Mucosa of gallbladder (tissue), 1 donor: ENCODE data around the gene LIX1L. TPM values are rescaled to one million over a fixed set of nuclear protein-coding genes. Genes with fewer than 3 reads are reported as not detected.

Experiments used
- DNase-seq: peaks from one replicate; pipeline ENCODE4 v3.0.0-alpha.2; 2020; ENCODE audit warnings: low spot score
- total RNA-seq: library from RNA; stranded (reverse); gene quantifications from one replicate; pipeline ENCODE4 v1.2.1, GENCODE V29; 2021
- donor health status: DM: no; HTN: no; CAD: no.

LIX1L gene
- total RNA-seq, 1 donor from 2014 or later = 42.9 TPM

GRCh38 chr1:145985502-145986439 lies 28.0 kb upstream of the LIX1L start:
- no peak for DNase-seq

- no peak for DNase-seq
These were observed 27.3 kb upstream of the LIX1L start for GRCh38 chr1:145985129-145985501.

GRCh38 chr1:145983960-145984830 lies 26.4 kb upstream of the LIX1L start:
- DNase-seq = no peak

DNA sequence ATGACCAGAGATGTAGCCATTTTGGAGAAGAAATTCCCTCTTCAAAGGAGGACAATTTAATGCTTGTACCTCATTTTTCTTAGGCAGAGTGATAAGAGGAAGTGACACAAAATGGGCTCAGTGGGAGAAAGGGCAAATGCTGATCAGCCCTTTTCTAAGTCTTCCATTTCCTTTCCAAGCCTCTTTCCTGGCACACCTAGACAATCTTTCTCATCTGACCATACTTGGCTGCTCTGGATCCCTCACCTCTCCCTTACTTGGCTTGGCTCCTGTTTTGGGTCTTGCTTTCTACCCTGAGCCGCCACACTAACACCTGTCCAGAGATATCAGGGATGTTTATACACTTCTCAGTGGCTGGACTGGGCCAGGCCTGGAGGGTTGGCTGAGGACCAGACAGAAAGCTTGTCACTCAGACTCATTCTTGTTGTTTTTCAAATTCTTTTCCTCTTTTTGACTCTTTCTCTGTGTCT lies 25.4 kb upstream of the LIX1L start:
- DNase-seq = no peak

- DNase-seq = no peak
These were observed 24.4 kb upstream of the LIX1L start for GRCh38 chr1:145982010-145982723.

DNA sequence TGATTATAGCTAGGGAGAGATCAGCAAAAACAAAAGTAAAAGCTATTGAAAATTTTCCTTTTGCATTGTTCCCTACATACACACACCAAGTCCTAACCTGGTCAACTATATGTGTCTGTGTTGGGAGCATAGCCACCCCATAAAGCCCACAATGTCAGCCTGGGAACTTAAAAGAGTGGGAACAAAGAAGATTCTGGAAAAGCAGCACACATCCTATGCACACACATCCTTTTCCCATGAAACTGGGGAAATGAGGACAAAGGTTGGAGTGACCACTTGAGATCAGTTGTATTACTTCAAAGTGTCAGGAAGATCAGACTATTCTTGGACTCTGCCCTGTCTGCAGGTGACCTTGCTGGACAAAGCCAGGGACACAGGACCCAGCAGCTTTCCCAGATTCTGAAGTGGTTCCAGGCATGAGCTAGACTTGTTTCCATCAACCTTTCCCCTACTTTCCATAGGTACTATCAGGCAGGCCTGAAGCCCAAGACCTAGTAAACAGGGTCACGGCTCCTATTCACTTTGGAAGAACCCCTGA lies 22.7 kb upstream of the LIX1L start:
- DNase-seq = no peak

- no peak for DNase-seq
These were observed 22.1 kb upstream of the LIX1L start for GRCh38 chr1:145979746-145980456.

- peak; percentile 98 for DNase-seq
These were observed 21.3 kb upstream of the LIX1L start for GRCh38 chr1:145978854-145979745.

- no peak for DNase-seq
These were observed 20.6 kb upstream of the LIX1L start for GRCh38 chr1:145978471-145978853.

- DNase-seq = peak; percentile 87
These were observed 20.0 kb upstream of the LIX1L start for GRCh38 chr1:145977486-145978470.

DNA sequence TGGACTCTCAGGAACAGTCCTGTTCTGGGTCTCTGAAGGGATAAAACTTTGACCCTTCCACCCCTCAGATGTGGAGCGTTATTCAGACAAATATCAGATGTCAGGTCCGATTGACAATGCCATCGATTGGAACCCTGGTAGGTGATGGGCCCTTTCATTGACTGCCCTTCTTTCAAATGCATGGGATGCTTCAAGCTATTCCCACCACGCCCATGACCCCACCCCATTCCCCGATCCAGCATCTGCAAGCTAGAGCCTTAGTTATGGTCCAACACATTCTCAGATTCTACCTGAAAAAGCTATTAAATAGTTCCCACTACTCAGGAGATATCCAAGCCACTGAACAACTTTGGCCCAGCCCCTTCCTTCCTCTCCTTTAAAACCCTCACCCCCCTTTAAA lies 19.2 kb upstream of the LIX1L start:
- no peak for DNase-seq

DNA sequence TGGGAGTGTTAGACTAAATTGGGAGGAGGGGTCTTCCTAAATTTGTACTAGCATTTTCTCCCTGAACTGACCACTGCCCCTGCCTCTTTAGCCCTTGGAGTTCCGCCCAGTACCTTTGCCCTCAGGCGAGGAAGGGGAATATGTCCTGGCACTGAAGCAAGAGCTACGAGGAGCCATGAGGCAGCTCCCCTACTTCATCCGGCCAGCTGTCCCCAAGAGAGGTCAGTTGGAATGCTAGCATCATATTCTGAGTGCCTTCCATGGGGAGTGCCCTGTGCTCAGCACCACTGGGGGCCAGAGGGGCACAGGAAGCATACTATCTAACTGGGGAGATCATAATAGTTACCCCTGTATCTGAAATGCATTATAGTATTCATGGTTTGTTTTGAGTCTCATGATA lies 17.4 kb upstream of the LIX1L start:
- DNase-seq = no peak

- no peak for DNase-seq
These were observed 16.9 kb upstream of the LIX1L start for GRCh38 chr1:145974721-145975120.

GRCh38 chr1:145972580-145972979 lies 14.8 kb upstream of the LIX1L start:
- DNase-seq = no peak

DNA sequence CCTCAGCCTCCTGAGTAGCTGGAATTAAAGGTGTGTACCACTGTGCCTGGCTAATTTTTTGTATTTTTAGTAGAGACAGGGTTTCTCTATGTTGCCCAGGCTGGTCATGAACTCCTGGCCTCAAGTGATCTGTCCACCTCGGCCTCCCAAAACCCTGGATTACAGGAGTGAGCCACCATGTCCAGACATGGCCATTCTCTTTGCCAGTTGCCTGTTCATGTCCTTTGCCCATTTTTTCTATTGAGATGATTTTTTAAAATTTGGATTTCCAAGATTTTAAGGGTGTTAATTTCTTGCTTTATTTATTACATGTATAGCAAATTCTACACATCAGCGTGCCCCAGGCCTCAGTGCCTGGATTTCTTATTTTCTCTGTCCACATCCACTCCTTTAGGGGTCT lies 9.5 kb upstream of the LIX1L start:
- DNase-seq = no peak

DNA sequence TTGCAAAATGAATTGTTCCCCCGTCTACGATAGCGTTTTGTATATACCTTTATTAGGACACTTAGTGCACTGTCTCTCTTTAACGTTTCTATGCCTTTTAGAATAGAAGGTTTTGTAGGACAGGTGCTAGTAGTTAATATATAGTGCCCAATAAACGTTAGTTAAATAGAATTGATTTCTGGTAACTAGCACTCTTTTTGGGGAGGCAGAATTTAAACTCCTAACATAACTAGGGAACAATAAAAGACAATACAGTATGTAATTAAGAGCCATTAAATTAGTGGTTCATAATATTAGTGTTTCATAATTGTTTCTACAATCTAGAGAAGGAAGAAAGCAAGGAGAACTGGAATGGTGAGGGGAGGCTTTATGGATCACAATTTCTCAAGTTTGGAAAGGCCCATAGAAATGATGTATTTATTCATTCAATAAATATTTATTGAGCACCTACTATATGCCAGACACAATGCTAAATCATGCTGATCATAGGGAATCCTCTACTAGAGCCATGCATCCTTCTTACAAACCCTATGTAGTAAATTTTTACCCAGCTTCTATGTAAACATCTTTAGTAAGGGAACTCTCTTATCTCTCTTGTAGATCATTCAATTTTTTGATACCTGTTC lies 7.4 kb upstream of the LIX1L start:
- DNase-seq = no peak

- peak; percentile 95 for DNase-seq
These were observed 6.7 kb upstream of the LIX1L start, which contains the start of the genes ANKRD34A and POLR3GL for GRCh38 chr1:145964328-145965118. ANKRD34A (minus strand) TSS chr1:145964575; CDS start chr1:145961759, 2,816 bp downstream. POLR3GL (plus strand) TSS chr1:145964690; CDS start chr1:145974866, 10,176 bp downstream.
